Activated gamma-delta T cell treated with anti-CD3 and anti-CD28 coated beads, Interleukin-2, amount 50 U/mL, for 16 hours (primary cell): ENCODE measurements around the gene CCDC91.

Source experiments
- DNase-seq: peaks from one replicate; pipeline ENCODE4 v3.0.0-alpha.2; 2020; ENCODE audit warnings: low read depth

The CCDC91 gene

DNA sequence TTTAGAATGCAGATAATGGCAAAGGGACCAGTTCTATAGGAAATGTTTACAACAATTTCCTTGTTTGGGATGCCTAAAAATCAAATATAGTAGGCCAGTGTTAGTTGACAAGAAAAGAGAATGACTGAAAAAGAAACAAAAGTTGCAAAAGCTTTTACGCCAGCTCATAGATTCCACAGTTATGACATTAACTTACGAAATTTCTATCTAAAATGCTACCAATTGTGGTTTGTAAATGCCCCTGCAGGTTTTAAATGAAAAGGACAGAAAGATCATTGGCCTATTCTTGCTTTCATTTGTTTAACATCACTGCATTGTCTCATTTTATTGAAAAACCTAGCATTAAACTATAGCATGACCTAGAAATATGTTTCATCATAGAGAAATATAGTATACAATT, 345.8 kb downstream of the CCDC91 start:
- DNase-seq: no peak

GRCh38 chr12:28537474-28537873, 347.2 kb downstream of the CCDC91 start:
- no peak for DNase-seq

DNA sequence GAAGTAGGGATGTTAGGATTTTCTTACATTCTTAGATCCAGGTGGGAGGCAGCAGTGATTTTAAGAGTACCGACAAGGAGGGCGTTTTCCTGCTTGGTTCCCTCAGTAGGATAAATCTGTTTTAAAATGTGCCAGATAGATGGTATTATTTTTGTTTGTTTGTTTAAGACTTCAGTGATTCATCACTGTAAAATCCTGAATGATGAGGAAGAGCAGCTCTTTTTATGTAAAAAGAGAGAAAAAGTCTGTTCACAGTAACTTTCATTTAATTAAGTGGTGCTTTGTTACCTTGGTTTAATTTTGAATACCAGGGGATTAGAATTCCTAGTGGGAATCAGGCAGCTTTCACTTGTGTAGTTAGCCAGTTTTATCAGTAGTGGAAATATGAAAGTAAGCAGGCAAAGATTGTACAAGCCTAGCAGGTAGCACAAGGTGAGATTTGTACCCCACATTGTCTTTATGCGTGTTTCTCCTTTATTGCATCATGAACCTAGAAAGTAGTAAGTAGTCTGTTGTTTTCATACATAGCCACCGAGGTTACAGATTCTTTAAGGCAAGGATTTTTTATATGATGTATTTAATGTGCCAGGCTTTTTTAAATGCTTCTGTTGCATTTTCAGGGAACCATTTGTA, 349.6 kb downstream of the CCDC91 start:
- no peak for DNase-seq

DNA sequence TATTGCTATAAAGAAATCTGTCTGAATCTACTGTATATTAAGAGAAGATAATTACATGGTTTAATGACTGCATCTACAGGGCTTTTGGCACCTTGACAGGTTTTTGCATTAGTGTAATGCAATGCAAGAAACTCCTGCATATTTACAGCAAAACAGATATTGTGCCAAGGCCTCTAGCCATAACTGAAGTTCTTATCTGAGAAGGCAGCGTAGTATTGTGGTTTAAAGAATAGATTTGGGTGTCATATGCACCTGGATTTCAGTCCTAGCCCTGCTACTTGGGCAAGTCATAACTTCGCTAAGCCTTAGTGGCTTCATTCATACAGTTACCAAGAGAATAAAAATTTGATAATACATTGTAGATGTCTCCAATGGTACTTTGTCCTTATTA, 350.1 kb downstream of the CCDC91 start:
- DNase-seq: no peak

GRCh38 chr12:28543021-28543890, 353.0 kb downstream of the CCDC91 start:
- no peak for DNase-seq

DNA sequence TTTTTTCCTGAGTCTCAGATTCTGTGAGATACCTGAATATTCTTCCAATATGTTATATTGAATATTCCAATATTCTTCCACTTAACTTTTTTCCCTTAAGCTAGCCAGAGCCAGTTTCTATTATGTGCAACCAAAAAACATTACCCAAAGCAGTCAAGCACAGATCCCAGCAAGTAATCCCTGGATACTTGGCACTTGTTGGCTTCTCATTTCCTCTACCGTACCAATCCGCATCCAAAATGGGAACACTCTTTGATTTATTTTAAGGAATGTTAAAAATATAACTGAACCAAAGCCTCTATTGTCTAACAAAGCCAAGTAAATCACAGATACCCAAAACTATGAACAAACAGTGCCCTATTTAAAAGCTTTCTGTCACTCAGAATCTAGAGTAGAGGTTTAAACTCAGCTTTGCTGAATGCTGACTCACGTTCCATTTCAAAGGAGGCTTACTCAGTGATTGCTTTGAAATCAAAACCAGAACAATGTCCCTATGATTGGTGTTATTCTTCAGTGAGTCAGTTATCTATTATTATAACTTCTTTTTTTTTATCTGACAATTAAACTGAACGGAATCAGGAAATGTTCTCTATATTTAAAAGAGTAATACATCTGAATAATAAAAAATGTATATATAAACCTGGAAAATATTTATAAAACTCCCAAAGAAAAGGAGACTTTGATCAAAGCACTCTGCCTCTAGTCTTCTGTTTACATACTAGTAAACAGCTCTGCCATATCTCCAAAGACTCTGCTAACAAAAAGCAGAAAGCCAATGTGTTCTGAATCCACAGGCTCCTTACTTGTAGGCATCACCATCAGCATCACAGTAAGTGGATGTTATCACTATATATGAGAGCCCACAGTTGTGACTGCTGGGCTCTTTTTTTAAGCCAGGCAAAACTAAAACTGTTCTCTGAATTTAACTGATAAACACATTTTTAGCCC, 360.8 kb downstream of the CCDC91 start:
- DNase-seq: no peak

DNA sequence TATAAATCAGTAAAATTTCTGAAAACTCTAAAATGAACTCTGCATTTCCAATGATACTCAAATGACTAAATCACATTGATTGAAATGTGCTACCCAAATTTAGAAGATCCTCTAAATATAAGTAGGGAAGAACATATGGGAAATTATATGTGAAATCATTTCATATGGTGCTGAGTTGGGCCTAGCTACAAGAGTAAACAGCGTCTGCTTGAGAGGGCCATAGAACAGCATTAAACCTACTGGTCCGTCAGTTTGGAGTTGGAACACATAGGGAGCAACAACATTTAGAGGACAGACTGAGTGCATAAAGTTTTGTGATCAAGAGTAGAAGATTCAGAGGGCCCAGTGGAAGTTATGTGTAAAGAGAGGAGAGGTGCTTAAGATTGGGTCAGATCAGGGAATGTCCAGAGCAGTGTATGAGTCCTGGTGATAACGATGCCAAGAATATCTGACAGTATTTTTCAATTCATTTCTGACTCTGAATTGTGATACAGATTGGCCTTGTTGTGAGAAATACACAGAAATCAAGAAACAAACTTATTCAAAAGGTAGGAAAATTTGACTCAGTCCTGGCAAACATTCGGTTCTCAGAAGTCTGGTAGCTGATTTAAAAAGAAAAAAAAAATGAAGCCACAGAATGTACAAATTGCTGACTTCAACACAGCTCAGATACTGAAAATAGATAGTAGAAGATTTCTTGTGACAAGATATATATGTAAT, 362.2 kb downstream of the CCDC91 start:
- DNase-seq: no peak

- DNase-seq: no peak
These were observed 365.5 kb downstream of the CCDC91 start for GRCh38 chr12:28555748-28556147.

DNA sequence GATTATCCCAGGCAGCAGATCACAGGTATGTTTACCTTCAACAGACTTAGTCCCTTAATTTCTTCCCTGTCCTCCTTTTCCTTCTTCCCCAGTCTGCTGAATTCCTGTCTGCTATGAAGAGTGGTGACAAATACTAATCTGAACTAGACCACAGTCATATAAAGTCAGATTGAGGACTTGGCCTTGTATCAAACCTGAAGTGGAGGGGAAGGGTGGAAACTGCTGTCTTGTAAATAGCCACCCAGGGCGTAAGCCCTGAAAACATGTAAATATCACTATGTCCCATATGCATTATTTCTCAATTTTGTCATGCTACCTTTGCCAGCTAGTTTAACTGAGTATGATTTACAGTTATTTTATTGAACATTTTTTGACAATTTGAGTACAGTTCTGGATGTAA, 368.0 kb downstream of the CCDC91 start:
- no peak for DNase-seq

DNA sequence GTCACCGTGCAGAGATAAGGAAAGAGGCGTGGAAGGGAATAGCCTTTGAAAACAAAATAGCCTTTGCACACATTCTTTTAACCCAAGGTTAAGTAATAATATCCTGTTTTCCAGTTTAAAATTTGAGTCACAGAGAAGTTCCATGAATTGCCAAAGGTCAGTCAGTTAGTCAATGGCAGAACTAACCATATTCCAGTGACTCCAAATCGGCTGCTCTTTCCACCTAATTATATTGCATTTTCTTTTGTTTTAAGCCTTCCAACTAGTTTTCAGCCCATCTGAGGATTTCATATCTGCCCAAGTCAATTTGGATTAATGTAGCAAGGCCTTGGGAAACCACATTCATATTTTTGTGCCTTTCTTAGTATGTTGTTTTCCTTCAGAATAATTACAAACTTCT, 373.0 kb downstream of the CCDC91 start:
- no peak for DNase-seq

GRCh38 chr12:28563936-28564335, 373.7 kb downstream of the CCDC91 start:
- DNase-seq: no peak

- no peak for DNase-seq
These were observed 377.9 kb downstream of the CCDC91 start for GRCh38 chr12:28568118-28568517.

GRCh38 chr12:28568704-28569103, 378.4 kb downstream of the CCDC91 start:
- no peak for DNase-seq

GRCh38 chr12:28569698-28570411, 379.6 kb downstream of the CCDC91 start:
- no peak for DNase-seq

DNA sequence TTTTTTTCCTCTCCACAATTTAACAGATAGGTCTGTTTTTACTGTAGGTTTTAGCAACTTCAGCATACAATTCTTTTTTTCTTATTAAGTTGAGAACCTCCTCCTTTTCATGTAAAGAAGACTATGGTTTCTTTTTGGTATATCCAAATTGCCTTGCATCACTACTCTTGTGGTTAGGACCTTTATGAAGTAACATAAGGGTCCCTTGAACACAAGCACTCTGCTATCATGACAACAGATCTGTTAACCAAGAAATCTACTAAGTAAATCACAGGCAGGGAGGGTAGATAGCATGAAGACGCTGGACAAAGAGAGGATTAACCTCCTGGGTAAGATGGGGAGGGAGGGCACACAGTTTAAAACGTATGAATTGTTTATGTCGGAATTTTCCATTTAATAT, 380.6 kb downstream of the CCDC91 start:
- DNase-seq: no peak

GRCh38 chr12:28574746-28575592, 384.7 kb downstream of the CCDC91 start:
- DNase-seq: no peak

DNA sequence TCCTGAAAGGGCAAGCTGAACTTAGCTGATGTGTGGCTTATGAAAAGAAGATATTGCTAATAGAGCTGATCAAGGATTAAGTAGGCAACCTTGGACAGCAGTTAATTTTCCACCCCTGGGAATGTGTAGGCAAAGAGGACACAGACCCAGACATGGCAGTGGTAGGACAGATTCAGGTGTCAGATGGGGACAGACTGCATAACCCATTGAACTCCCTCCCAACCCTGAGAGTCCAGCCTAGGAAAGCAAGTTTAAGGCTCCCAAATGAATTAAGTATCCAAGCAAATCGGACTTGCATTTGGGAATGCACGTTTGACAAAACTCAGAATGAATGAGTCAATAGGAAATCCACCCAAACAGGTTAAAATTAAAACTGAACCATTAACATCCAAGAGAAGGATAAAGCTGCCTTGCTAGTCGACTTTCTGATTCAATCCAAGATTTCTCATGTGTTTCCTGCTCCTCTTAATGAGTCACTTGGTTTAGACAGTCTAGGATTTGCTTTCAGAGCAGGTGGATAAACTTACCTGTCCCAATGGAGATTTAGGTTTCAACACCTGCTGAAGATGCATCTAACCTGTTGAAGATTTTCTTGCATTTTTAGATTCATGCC, 385.4 kb downstream of the CCDC91 start:
- no peak for DNase-seq

GRCh38 chr12:28578361-28578760, 388.1 kb downstream of the CCDC91 start:
- DNase-seq: no peak

GRCh38 chr12:28578833-28579252, 388.6 kb downstream of the CCDC91 start:
- no peak for DNase-seq
